Kasumi-1 (cell line): Measurements from ENCODE around the gene LZTR1.
"Not testable (repeated sequence)": the region's sequence is repeated elsewhere in the genome, so short reads cannot be mapped to it uniquely, and the experiment has no call there.

Source experiments
- DNase-seq, 2 experiments: peaks; one replicate each; lab custom pipeline; 2025; lab: John Stamatoyannopoulos, UW

Gene LZTR1

DNA sequence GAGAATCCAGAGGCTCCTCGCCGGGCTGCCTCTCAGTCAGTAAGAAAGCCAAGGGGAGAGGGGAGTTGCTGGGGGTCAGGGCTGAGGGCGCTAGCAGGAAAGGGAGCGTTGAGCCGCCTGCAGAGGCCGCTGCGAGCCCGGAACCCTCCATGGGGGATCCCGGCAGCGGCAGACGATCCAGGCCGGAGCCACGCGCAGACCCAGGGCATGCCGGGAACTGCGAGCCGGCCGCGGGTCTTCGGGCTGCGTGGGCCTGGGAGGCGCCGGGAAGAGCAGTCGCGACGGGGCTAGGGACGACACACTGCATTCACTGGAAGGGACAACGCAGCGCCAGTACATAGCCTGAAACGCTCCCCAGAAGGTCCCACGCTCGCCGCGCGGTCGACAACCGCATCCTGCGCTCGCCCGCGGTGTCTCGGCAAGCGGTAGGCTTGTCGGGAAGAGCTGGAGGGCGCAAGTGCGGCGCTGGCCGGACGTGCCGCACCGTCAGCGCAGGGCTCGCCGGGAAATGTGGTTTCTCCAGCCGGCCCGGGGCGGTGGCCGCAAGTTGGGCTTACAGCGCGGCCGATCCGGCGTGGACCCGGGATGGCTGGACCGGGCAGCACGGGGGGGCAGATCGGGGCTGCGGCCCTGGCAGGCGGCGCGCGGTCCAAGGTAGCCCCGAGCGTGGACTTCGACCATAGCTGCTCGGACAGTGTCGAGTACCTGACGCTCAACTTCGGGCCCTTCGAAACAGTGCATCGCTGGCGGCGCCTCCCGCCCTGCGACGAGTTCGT is at the start of gene LZTR1:
Gene LZTR1 (plus strand): TSS at position 511 of the 776 bp plus-strand sequence. CDS start 75 bp downstream, at position 586.
- DNase-seq = peak; percentile 82

DNA sequence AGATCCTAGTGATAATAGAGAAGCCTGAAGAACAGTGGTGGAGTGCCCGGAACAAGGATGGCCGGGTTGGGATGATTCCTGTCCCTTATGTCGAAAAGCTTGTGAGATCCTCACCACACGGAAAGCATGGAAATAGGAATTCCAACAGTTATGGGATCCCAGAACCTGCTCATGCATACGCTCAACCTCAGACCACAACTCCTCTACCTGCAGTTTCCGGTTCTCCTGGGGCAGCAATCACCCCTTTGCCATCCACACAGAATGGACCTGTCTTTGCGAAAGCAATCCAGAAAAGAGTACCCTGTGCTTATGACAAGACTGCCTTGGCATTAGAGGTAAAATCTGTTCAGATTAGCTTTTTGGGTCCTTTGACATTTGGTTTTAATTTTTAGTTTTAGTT is 48.2 kb upstream of the LZTR1 start:
- no peak for DNase-seq

DNA sequence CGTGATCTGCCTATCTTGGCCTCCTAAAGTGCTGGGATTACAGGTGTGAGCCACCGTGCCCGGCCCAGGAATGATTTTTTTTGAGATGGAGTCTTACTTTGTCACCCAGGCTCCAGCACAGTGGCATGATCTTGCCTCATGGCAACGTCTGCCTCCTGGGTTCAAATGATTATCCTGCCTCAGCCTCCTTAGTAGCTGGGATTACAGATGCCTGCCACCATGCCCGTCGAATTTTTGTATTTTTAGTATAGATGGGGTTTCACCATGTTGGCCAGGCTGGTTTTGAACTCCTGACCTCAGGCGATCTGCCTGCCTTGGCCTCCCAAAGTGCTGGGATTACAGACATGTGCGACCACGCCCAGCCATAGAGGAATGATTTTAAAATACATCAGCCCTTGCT is 47.0 kb upstream of the LZTR1 start:
- DNase-seq = not testable (repeated sequence)

DNA sequence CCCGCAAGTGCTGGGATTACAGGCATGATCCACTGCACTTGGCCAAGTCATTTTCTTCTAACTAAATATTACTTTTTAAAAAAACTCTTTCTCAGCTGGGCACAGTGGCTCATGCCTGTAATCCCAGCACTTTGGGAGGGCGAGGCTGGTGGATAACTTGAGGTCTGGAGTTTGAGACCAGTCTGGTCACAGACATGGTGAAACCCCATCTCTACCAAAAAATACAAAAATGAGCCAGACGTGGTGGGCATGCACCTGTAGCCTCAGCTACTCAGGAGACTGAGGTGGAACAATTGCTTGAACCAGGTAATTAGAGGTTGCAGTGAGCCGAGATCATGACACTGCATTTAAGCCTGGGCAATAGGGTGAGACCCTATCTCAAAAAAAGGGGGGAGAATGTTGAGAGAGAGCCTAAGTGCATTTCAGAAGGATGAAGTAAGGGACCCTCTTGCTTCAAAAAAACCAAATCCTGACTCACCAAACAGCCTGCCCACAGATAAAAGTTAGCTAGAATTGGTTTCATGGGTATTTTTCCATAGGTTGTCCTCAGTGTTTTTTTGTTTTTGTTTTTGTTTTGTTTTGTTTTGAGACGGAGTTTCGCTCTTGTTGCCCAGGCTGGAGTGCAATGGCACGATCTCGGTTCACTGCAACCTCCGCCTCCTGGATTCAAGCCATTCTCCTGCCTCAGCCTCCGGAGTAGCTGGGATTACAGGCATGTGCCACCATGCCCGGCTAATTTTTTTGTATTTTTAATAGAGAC is 46.1 kb upstream of the LZTR1 start:
- DNase-seq = not testable (repeated sequence)

DNA sequence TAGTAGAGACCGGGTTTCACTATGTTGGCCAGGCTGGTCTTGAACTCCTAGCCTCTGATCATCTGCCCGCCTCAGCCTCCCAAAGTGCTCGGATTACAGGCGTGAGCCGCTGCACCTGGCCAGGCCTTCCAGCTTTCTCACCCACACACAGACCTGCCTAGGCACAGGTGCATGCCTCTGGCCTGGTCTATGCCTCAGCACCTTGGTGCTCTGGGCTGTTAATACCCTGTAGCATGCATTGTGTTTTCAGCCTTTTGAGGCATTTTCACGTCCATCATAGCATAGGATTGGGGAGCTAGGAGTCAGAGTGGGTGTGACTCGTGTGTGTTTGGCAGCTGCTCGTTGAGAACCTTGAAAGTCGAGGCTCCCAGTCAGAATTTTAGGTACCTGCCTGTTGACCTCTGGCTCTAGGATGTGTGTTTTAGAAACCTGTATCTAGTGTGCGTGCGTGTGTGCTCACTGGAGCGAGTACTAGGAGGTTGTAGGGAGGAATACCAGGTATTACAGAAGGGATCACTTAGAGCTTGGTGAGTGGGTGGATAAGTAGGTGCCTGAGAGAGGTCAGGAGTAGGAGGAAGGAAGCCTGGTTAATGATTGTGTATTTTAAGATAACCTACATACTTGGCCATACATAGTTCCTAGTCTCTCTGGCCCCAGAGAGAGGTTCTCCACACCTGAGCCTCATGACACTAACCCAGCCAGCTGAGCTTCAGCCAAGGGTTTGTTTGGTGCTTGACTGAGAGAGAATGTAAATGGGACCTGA is 44.9 kb upstream of the LZTR1 start:
- DNase-seq = no peak

DNA sequence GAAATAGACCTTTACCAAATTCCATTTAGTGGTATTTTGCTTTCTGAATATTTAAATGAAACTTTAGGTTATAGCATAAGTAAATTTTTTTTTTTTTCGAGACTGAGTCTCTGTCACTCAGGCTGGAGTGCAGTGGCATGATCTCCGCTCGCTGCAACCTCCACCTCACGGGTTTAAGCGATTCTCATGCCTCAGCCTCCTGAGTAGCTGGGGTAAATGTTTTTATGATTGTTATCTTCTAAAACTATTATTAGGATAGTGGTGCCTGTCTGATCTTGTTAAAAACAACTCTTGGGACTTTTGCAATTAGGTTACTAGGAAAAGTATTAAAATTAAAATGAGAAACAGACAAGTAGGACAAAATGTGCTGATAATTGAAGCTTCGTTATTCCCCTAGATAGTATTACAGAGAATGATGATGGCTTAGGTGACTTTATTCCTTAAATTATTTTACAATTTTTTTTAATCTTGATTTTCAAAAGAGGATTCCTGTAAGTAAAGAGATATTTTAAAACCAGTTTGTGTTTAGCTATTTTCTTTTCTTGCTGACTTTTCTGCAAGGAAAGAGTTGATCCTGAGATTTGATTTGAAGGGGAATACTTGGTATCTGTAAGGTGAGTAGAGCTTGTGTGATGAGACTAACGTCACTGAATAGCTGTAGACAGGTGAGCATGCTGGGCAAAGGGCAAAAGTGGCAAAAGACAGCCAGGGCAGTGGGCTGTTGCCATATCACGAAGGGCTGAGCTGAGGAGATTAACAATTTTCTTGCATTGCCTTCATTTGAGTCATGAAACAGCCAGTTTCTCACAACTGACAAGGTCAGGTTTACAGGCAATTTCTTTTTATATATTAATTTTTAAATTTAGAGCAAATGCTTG is 44.1 kb upstream of the LZTR1 start:
- no peak for DNase-seq

DNA sequence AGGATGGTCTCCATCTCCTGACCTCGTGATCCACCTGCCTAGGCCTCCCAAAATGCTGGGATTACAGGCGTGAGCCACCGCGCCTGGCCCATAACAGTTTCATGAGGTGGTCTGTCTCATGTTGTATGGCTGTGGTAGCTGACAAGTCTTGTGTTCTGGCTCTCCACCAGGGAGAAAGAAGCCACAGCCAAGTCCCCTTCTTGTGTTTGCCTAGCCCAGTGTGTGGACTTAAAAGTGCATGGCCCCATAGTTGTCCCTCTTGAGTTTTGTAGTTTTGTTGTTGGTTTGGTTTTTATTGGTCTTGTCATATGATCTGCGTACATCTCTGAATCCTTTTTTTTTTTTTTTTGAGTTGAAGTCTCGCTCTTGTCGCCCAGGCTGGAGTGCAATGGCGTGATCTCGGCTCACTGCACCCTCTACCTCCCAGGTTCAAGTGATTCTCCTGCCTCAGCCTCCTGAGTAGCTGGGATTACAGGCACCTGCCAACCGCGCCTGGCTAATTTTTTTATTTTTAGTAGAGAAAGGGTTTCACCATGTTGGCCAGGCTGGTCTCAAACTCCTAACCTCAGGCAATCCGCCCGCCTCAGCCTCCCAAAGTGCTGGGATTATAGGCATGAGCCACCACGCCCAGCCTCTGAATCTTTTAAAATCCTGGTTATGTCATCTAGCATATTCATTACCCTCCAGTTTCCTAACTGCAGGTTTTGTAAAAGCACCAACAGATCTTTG is 42.5 kb upstream of the LZTR1 start:
- not testable (repeated sequence) for DNase-seq

DNA sequence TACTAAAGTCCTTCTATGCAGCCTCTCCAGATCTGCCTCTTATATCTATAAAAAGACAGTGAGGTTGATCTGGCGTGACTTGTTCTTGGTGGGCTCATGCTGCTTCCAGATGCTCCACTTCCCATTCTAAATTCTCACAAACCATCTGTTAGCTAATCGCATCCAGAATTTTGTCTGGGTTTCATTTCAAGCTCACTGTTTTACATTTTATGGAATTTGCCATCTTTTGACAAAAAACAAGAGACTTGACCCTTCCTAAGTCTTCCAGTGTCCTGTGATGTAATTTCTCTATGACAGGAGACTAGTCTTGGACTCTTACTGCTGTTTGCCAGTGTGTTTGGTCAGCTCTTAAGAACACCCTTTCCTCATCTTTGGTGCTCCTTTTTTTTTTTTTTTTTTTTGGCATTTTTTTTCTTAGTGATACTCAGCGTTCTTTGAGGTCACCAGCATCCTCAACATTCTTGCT is 41.9 kb upstream of the LZTR1 start:
- DNase-seq = no peak

DNA sequence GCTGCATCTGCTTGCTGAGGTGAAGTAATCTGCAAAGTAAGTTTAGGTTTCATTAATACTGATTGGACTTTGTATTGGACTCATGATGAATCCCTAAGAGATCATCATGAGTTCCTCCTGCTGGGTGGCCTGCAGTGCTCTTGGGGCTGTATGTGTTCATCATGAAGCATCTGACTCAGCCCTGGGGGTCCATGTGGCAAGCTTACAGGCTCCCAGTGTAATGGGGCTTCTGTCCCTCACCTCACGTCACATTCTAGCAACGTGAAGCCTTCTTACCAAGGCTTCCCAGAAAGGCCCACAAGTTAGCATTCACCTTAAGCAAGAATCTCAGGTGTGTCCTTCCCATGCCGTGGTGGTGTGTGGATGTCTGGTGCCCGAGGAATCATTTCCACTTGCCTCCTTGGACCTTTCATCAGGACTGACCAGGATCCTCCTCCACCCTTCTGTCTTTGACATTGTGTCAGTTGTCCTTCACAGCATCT is 41.2 kb upstream of the LZTR1 start:
- no peak for DNase-seq

DNA sequence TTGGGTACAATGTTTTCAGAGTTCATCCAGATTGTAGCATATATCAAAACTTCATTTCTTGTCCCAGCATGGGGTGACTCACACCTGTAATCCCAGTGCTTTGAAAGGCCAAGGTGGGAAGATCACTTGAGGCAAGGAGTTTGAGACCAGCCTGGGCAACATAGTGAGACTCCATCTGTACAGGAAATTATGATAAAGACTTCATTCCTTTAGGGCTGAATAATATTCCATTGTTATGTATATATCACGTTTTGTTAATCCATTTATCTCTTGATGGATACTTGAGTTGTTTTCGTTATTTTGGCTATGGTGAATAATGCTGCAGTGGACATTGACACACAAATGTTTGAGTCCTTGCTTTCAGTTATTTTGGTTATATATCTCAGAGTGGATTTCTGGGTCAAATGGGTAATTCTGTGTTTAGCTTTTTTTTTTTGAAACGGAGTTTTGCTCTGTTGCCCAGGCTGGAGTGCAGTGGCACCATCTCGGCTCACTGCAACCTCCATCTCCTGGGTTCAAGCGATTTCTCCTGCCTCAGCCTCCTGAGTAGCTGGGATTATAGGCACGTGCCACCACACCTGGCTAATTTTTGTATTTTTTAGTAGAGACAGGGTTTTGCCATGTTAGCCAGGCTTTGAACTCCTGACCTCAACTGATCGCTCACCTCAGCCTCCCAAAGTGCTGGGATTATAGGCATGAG is 39.7 kb upstream of the LZTR1 start:
- DNase-seq = not testable (repeated sequence)

DNA sequence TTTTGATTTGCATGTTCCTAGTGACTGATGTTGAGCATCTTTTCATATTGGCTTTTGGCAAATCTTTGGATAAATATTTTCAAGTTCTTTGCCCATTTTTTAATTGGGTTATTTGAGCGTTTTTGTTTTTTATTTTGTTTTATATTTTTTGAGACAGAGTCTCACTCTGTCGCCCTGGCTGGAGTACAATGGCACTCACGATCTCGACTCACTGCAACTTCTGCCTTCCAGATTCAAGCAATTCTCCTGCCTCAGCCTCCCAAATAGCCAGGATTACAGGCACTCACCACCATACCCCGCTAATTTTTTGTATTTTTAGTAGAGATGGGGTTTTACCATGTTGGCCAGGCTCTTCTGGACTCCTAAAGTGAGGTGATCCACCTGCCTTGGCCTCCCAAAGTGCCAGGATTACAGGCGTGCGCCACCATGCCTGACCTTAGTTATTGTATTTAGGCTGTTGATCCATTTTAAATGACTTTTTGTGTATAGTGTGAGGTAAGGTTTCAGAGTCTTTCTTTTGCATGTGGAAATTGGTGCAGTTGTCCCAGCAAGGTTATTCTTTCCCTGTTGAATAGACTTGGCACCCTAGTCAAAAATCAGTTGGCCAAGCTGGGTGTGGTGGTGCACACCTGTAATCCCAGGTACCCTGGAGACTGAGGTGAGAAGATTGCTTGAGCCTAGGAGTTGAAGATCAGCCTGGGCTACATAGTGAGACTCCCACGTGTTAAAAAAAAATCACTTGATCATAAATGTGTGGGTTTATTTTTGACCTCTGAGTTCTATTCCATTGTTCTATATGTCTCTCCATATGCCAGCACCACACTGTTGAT is 38.8 kb upstream of the LZTR1 start:
- no peak for DNase-seq

DNA sequence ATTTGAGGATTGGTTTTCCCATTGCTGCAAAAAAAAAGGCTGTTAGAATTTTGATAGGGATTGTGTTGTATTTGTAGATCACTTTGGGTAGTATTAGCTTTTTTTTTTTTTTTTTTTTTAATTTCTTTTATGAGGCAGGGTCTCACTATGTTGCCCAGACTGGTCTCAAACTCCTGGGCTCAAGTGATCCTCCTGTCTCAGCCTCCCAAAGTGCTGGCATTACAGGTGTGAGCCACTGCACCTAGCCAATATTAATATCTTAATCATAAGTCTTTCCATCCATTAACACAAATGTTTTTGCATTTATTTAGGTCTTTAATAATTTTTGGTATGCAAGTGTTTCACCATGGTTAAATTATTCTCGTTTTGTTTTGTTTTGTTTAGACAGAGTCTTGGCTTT is 38.1 kb upstream of the LZTR1 start:
- DNase-seq = no peak

DNA sequence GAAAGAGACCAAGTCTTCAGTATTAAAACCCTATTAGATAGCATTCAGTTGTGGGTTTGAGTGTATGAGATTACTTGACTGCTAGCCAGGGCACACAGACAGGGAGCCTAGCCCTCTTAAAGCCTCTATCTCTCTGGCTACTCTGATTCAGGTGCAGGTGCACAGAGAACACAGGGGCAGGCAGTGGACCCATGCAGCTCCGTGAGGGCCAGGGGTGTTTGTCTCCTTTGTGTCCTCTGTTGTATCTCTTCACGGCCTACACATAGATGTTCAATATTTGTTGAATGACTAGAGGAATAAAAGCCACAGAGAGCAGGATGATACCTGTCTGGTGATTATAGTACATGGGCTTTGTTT is 36.5 kb upstream of the LZTR1 start:
- no peak for DNase-seq

DNA sequence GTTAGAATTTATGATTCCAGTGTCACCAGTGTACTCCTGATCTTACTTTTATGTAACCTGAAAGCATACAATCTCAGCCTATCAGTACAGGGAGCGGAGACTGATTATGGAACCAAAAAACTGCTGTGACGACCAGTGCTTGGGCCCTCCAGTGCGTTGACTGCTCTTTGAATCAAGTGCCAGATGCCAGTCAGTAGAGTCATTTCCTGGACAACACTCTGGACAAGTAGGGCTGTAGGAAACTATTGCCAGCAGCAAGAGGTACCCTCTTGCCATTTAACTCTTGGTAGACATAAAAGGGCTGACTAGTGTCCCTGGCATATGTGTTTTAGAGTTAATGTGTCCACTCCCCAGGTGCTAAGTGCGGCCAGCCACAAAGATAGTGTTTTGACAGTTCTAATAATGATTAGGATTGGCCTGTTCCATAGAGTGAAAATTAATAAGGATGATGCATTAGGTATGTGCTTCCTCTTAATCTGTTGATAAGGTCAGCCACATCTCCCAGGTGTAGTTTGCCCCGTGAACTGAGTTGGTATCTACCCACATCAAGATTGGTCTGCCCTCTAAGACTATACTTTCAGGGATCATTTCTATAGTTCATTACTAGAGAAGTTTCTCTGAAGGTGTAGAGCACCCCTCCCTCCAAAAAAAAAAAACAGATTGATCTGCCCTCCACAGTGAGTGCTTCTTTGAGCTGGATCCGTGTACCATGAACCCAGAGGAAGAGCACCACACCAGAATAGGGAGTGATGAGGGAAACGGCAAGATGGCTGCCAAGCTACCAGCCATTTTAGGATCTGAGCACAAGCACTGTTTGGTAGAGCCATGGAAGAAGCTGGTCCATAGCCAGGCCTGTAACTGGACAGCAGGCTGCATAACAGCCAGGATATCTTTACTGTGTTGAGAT is 35.8 kb upstream of the LZTR1 start:
- DNase-seq = no peak

DNA sequence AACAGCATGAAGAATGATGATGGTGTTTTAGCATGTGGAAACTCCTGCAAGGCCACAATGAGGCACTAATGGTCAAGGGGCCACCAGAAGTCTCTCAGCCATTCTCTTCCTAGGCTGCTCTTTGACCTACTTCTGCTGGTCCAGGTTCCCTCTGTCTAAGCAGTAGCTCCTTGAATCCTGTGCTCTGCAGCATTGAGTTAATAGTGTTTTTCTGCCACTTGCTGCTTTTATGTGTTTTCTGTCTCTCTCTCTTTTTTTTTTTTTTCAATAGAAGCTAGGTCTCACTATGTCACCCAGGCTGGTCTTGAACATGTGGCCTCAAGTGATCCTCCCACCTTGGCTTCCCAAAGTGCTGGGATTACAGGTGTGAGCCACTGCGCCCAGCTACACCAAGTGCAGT is 35.1 kb upstream of the LZTR1 start:
- DNase-seq = no peak

DNA sequence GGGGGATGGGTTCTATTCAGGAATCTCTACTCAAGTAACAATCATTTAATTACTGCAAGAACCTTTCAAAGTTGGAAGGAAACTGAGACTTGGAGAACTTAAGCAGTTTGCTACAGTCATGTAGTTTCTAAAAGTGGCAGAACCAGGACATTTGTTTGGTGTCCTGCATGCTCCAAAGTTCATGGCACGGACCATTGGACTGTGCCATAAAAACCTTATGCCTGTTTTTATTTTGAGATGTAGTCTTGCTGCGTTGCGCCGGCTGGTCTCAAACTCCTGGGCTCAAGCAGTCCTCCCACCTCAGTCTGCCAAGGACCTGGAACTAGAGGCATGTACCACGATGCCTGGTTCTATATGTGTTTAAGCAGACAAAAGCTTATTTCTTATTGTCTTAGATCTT is 33.6 kb upstream of the LZTR1 start:
- no peak for DNase-seq

DNA sequence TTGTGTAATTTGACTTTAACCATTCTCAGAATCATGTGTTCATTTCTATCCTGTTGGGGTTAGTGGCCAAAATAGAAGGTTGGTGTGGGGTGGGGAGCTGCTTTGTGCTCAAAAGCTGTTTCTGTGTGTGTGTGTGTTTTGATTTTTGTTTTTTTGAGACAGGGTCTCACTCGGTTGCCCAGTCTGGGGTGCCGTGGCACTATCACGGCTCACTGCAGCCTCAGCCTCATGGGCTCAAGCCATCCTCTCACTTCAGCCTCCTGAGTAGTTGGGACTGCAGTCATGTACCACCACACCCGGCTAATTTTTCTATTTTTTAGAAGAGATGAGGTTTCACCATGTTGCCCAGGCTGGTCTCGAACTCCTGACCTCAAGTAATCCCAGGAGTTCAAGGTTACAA is 33.1 kb upstream of the LZTR1 start:
- DNase-seq = no peak

DNA sequence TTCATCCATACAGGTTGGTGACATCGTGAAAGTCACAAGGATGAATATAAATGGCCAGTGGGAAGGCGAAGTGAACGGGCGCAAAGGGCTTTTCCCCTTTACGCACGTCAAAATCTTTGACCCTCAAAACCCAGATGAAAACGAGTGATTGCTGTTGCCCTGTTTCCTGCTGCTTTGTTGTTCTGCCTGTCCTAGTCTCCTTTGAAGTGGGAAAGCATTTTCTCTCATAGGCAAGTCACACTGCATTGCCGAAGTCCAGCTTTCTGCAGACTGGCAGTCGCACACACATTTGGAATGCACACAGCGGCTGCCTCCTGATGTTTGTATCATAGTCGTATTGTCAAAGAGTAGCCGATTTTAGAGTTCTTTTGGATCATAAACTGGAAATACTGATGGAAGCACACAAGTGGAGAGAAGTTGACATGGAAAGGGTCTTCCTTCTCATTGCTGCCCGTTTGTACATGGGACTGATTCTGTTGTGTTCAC is 32.4 kb upstream of the LZTR1 start:
- no peak for DNase-seq
